GM10266 (cell line): ENCODE results near the gene ANKRD10.
"Not testable (repeated sequence)": the region's sequence is repeated elsewhere in the genome, so short reads cannot be mapped to it uniquely, and the experiment has no call there.

Source experiments
- DNase-seq: peaks from one replicate; pipeline ENCODE4 v3.0.0; 2012; ENCODE audit errors: extremely low spot score
- TF ChIP-seq, protein P1 (sequence below): IDR thresholded peaks from 2 replicates; pipeline ENCODE4 v1.5.1; 2012; ENCODE audit warnings: mild to moderate bottlenecking, low read depth; ENCODE audit not compliant: control insufficient read depth, insufficient read depth; ENCODE audit errors: missing control alignments

The ANKRD10 gene

DNA sequence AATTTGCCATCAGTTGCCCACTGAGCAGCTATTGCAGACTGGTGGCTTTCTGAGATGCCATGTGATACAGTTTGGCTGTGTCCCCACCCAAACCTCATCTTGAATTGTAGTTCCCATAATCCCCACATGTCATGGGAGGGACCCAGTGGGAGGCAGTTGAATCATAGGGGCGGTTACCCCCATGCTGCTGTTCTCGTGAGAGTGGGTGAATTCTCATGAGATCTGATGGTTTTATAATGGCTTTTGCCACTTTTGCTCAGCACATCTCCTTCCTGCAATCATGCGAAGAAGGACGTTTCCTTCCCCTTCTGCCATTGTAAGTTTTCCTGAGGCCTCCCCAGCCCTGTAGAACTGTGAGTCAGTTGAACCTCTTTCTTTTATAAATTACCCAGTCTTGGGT, 34.8 kb upstream of the ANKRD10 start:
- DNase-seq, result no peak
- TF ChIP-seq, protein P1, sequence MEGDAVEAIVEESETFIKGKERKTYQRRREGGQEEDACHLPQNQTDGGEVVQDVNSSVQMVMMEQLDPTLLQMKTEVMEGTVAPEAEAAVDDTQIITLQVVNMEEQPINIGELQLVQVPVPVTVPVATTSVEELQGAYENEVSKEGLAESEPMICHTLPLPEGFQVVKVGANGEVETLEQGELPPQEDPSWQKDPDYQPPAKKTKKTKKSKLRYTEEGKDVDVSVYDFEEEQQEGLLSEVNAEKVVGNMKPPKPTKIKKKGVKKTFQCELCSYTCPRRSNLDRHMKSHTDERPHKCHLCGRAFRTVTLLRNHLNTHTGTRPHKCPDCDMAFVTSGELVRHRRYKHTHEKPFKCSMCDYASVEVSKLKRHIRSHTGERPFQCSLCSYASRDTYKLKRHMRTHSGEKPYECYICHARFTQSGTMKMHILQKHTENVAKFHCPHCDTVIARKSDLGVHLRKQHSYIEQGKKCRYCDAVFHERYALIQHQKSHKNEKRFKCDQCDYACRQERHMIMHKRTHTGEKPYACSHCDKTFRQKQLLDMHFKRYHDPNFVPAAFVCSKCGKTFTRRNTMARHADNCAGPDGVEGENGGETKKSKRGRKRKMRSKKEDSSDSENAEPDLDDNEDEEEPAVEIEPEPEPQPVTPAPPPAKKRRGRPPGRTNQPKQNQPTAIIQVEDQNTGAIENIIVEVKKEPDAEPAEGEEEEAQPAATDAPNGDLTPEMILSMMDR, result no peak

DNA sequence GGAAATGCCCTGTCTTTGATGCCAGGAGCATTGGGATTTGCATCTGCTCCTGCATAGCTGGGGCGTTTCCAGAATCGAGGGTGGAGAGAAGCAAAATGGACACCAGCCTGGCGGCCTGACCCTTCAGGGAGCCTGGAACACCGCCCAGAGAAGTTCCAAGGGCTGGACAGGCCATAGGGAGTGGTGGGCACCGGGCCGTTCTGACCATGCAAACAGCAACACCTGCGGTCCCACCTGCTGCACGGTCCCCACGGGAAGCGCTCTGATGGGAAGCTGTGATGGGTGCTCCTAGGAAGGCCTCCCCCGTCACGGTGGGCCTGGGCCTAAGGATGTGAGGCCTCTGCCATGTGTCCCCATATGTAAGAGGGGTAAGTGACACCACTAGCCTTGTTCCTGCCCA, 34.2 kb upstream of the ANKRD10 start:
- TF ChIP-seq, protein P1, result no peak
- no peak for DNase-seq

- not testable (repeated sequence) for DNase-seq
Observed at GRCh38 chr13:110947338-110947737, 32.5 kb upstream of the ANKRD10 start.

- TF ChIP-seq, protein P1, result no peak
- DNase-seq, result no peak
Observed at GRCh38 chr13:110945928-110946570, 31.2 kb upstream of the ANKRD10 start.

DNA sequence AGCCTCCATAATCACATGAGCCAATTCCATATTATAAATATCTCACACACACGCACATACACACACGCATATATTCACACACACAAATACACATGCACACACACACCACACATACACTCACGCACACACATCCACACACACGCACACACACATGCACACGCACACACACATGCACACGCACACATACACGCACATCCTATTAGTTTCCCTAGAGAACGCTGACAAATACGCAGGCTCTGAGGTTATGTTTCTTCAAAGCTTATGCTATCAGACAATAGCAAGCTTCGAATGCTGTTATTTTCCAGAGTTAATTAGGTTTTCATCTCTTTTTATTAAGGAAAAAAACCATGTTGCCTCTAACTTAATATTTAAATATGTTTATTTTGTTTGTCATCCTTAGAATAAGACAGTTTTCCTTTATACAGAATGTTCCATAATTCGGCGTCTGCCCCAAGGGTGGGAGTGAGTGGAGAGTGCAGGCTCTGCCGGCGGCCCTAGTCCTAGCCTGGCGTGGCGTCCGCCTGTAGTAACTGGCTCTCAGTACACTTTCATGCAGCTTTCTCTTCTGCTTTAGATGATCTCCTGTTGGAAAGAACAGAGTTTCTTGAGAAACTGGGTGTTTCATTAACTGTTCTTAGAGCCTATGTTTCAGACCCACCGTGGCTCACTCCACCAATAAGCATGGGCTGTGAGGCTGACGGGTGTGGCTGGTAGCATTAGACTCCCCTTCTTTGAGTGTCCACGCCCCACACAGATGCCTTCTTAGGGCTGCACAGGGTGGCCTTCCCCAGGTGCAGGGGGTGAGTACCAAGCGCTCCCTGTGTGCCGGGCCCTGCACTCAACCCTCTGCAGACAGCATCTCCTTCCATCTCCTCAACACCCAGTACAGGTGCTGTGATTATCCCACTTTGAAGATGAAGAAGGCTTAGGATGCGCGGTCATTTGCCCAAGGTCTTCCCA, 30.4 kb upstream of the ANKRD10 start:
- DNase-seq, result no peak
- TF ChIP-seq, protein P1, result no peak

DNA sequence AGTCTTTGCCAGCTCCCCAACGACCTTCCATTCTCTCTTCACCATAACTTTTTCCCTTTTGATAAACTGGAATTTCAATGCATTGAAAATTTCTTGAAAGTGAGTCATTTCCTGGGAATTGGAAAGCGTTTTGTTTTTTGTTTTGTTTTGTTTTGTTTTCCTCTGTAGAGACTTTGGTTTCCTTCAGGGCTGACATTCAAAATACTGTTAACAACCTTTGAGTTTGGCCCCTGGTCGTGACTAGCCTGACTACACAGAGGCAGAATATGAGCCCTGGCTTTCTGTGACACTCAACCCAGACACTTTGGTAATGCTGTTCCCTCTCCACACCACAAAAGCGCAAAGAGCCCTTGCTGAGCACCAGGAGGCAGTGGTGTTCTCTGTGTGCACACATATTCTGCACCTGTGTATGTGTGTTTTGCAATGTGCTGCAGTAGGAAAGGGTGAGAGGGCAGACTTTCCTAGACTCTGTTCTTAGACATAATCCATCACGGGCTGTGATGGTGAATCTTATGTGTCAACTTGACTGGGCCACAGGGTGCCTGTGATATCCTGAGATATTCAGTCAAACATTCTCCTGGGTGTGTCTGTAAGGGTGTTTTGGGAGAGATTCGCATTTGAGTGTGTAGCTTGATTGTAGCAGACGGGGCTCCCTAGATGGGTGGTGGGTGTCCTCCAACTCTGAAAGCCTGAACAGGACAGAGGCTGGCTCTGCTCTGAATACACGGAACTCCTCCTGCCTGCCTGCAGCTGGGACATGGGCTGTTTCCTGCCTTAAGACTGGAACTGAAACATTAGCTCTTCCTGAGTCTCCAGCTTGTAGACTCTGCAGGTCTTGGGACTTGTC, 29.5 kb upstream of the ANKRD10 start:
- peak; percentile 76 for DNase-seq
- TF ChIP-seq, protein P1, result peak; percentile 78

DNA sequence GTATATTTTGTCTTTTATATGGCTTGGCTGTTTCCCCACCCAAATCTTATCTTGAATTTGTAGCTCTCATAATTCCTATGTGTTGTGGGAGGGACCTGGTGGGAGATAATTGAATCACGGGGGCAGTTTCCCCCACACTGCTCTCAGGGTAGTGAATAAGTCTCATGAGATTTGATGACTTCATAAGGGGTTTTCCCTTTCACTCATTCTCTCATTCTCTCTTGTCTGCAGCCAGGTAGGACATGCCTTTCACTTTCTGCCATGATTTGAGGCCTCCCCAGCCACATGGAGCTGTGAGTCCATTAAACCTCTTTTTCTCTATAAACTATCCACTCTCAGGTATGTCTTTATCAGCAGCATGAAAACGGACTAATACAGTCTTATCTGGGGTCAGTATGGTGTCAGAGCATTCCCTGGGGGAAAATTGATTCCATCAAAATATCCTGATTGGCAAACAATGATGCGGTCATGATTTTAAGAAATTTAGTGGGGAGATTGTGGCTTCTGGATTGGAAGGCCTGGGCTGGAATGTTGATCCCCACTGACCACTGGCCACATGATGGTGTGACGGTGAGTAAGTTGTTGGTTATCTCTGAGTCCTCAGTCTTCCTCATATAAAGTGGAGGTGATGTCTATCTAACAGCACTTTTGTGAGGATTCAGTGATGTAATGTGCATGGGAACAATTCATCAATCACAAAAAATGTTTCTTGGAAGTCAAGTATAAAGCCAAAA, 27.5 kb upstream of the ANKRD10 start:
- DNase-seq, result no peak

More for the DNA sequence above, 27.5 kb upstream of the ANKRD10 start:
- TF ChIP-seq, protein P1, result no peak
